Stomach (tissue), 9 donors: ENCODE data around the gene CHST11. TPM values are rescaled to one million over a fixed set of nuclear protein-coding genes. Genes with fewer than 3 reads are reported as not detected.

Experiments
- DNase-seq, 2 donors: peaks; one replicate each; pipeline versions ENCODE4 v3.0.0 to v3.0.0-alpha.2; 2013 to 2019
- H3K27ac ChIP-seq, 5 donors: fragments of 200-600 bp in 4 of 5; sonication (generic) in 4 of 5; one replicate each; pipeline ENCODE4 v1.5.1; 2013 to 2019; ENCODE audit warnings: mild to moderate bottlenecking in 1 of 5, moderate library complexity in 1 of 5
- H3K27me3 ChIP-seq, 3 donors: fragments of 200-600 bp; sonication (generic); one replicate each; pipeline ENCODE4 v1.5.1; 2017 to 2019; ENCODE audit warnings: mixed run types in 1 of 3
- H3K36me3 ChIP-seq, 4 donors: fragments of 200-600 bp; sonication (generic); 1 replicate in 3 of 4; 2 replicates in 1 of 4; pipeline ENCODE4 v1.5.1; 2016 to 2019
- H3K4me1 ChIP-seq, 4 donors: fragments of 200-600 bp; sonication (generic); one replicate each; pipeline ENCODE4 v1.5.1; 2016 to 2019
- H3K4me3 ChIP-seq, 4 donors: fragments of 200-600 bp; sonication (generic) in 3 of 4; one replicate each; pipeline ENCODE4 v1.5.1; 2016 to 2019; ENCODE audit warnings: mild to moderate bottlenecking in 1 of 4
- H3K9me3 ChIP-seq, 4 donors: fragments of 200-600 bp; sonication (generic); one replicate each; pipeline ENCODE4 v1.5.1; 2016 to 2019
- CTCF ChIP-seq, 7 experiments: fragments of 450-650 bp in 4 of 7; fragments of 200-600 bp in 3 of 7; sonication (generic) in 3 of 7; IDR thresholded peaks; one replicate each; pipeline ENCODE4 v1.5.1; 2016 to 2019; ENCODE audit warnings: antibody characterized with exemption in 7 of 7, control low read depth in 2 of 7, mild to moderate bottlenecking in 1 of 7
- EP300 ChIP-seq: sonication (generic); formaldehyde crosslinking; IDR thresholded peaks from one replicate; pipeline ENCODE4 v1.6.1; 2017; ENCODE audit warnings: antibody characterized with exemption
- POLR2A ChIP-seq, 4 donors: fragments of 450-650 bp; IDR thresholded peaks; one replicate each; pipeline ENCODE4 v1.6.1; 2016; ENCODE audit warnings: antibody characterized with exemption in 4 of 4, control low read depth in 2 of 4, mild to moderate bottlenecking in 1 of 4, moderate library complexity in 1 of 4
- POLR2AphosphoS5 ChIP-seq, 3 donors: sonication (generic); formaldehyde crosslinking; IDR thresholded peaks; one replicate each; pipeline ENCODE4 v1.6.1; 2016; ENCODE audit warnings: antibody characterized with exemption in 3 of 3
- WGBS, 5 donors: extraction: QIAGEN DNeasy Blood & Tissue Kit in 3 of 5; methylation state at CpG; one replicate each; pipeline versions ENCODE4 v1.1.5 to v1.1.7; 2013 to 2018; 5-methylcytosine and 5-hydroxymethylcytosine counted together
- intact Hi-C: fragments of 100-400 bp; cut with DNase I; formaldehyde crosslinking; loops from one replicate; pipeline ENCODE4 v1.15.1; 2023; ENCODE audit warnings: low total_unique reads
- polyA plus RNA-seq, 3 donors: library from polyadenylated mRNA; stranded (reverse); fragments of 200-250 nt; gene quantifications; one replicate each; pipeline ENCODE4 v1.2.3, GENCODE V29; 2013
- total RNA-seq, 5 donors: library from RNA; depleted of rRNA; stranded (reverse); fragments of >200 nt; gene quantifications; one replicate each; pipeline versions ENCODE4 v1.1.0 to v1.2.3, GENCODE V29; 2014 to 2016
- donor health status: healthy with polysubstance abuse.
- donor health status: Bipolar disorder and iron deficiency.
- donor health status: healthy.

The CHST11 gene
- total and polyA plus RNA-seq, 8 donors, result 2.3 to 192 (median 18.6) TPM

GRCh38 chr12:104484079-104484478 lies 27.3 kb downstream of the CHST11 start:
- no peak for TF ChIP-seq POLR2AphosphoS5 (IDR thresholded peaks at IDR 0.05)
- no peak for TF ChIP-seq POLR2A (IDR thresholded peaks at IDR 0.05)
- no peak for TF ChIP-seq CTCF (IDR thresholded peaks at IDR 0.05)
- TF ChIP-seq EP300, result no peak
- no peak for DNase-seq
- Histone ChIP-seq H3K27ac (no peak overlapping the region), H3K4me1 (peaks cover 10 to 51% (median 23%) of the 10 kb centered on the region in 4 donors), H3K27me3 (no peaks in the 10 kb centered on the region), H3K4me3 (no peak overlapping the region), H3K36me3 (no peaks in the 10 kb centered on the region), H3K9me3 (peaks cover 0 to 3% (median 0%) of the 10 kb centered on the region in 4 donors)
- 91 to 97% (median 95%) methylated on average over 2 of the region's 2 CpGs for WGBS, 5 donors
- intact Hi-C loops, result no loop called here

- H3K27ac ChIP-seq, result no peak overlapping the region
- 61 to 82% (median 76%) methylated on average over 13 of the region's 13 CpGs for WGBS, 5 donors
These were observed 29.1 kb downstream of the CHST11 start for GRCh38 chr12:104485651-104486362.

GRCh38 chr12:104486363-104486750 lies 29.6 kb downstream of the CHST11 start:
- H3K27ac ChIP-seq, result no peak overlapping the region

More at GRCh38 chr12:104485651-104486362, 29.1 kb downstream of the CHST11 start:
- Histone ChIP-seq H3K4me3 (no peak overlapping the region), H3K4me1 (peaks cover 14 to 59% (median 34%) of the 10 kb centered on the region in 4 donors), H3K27me3 (no peaks in the 10 kb centered on the region), H3K36me3 (no peaks in the 10 kb centered on the region), H3K9me3 (no peaks in the 10 kb centered on the region)
- no peak for DNase-seq
- intact Hi-C loops, result no loop called here
- TF ChIP-seq POLR2AphosphoS5 (IDR thresholded peaks at IDR 0.05), result no peak
- no peak for TF ChIP-seq POLR2A (IDR thresholded peaks at IDR 0.05)
- no peak for TF ChIP-seq CTCF (IDR thresholded peaks at IDR 0.05)
- TF ChIP-seq EP300, result no peak

More at GRCh38 chr12:104486363-104486750, 29.6 kb downstream of the CHST11 start:
- Histone ChIP-seq H3K9me3 (no peaks in the 10 kb centered on the region), H3K27me3 (no peaks in the 10 kb centered on the region), H3K4me3 (no peak overlapping the region), H3K4me1 (peaks cover 14 to 61% (median 36%) of the 10 kb centered on the region in 4 donors), H3K36me3 (no peaks in the 10 kb centered on the region)
- no peak for TF ChIP-seq POLR2A (IDR thresholded peaks at IDR 0.05)
- TF ChIP-seq POLR2AphosphoS5 (IDR thresholded peaks at IDR 0.05), result no peak
- TF ChIP-seq CTCF (IDR thresholded peaks at IDR 0.05), result no peak
- no peak for TF ChIP-seq EP300
- WGBS, 5 donors, result 69 to 88% (median 87%) methylated on average over 7 of the region's 7 CpGs
- intact Hi-C loops, result no loop called here
- DNase-seq, result no peak
